HepG2 (cell line): ENCODE measurements around the gene TMBIM1. TPM values are rescaled to one million over a fixed set of nuclear protein-coding genes. Genes with fewer than 3 reads are reported as not detected.

Experiments used
- ATAC-seq: fragments of 200-7000 bp; cut with Tn5 transposase; 3 replicates; pipeline ENCODE4 v1.9.1; 2020; ENCODE audit warnings: mild to moderate bottlenecking, moderate library complexity
- BruUV-seq: library from RNA; stranded (reverse); fragments of 400-500 nt; replicated peaks from 2 replicates; lab custom pipeline; 2021; lab: Mats Ljungman, UMichigan
- CTCF ChIA-PET: fragments of 300-600 bp; formaldehyde crosslinking; extraction: SDS; loops from one replicate; lab custom pipeline; 2021; ENCODE audit warnings: low total read pairs, inconsistent platforms, low intra/inter-chr PET ratio; lab: Yijun Ruan, JAX
- POLR2A ChIA-PET: fragments of 350-600 bp; sonication (Branson Sonifier 250); formaldehyde crosslinking; loops from one replicate; lab custom pipeline; 2020; ENCODE audit warnings: antibody characterized with exemption, inconsistent platforms; lab: Yijun Ruan, JAX
- DNase-seq: peaks from one replicate; pipeline ENCODE4 v3.0.0-alpha.2; 2015; ENCODE audit warnings: low spot score
- FAIRE-seq: peaks from 3 replicates; lab custom pipeline; 2011; peaks lifted over from hg19 to GRCh38; lab: Jason Lieb, UNC
- H2AFZ ChIP-seq: one replicate; pipeline ENCODE4 v1.6.1; 2011; ENCODE audit warnings: low read length, inconsistent platforms
- H3K27ac ChIP-seq: fragments of 300-600 bp; 3 replicates; pipeline ENCODE4 v1.8.0; 2011; ENCODE audit warnings: mixed run types, mild to moderate bottlenecking, mixed read lengths, low read length, inconsistent platforms; ENCODE audit not compliant: insufficient read depth; ENCODE audit errors: extremely low read length
- H3K27me3 ChIP-seq, 2 experiments: fragments of 200-600 bp in 1 of 2; 2 replicates in 1 of 2; 3 replicates in 1 of 2; pipeline versions ENCODE4 v1.6.0 to v1.8.0; 2011; ENCODE audit warnings: low read length in 2 of 2, mild to moderate bottlenecking in 2 of 2, moderate library complexity in 2 of 2, inconsistent platforms in 1 of 2; ENCODE audit not compliant: insufficient read depth in 2 of 2, control insufficient read depth in 1 of 2
- H3K36me3 ChIP-seq, 2 experiments: fragments of 200-600 bp in 1 of 2; replicated peaks in 1 of 2; 2 replicates in 1 of 2; 3 replicates in 1 of 2; pipeline versions ENCODE4 v1.5.1 to v1.8.0; 2011; ENCODE audit warnings: low read length in 2 of 2, inconsistent platforms in 1 of 2; ENCODE audit not compliant: insufficient read depth in 2 of 2, control insufficient read depth in 1 of 2
- H3K4me1 ChIP-seq: 2 replicates; pipeline ENCODE4 v1.5.1; 2012; ENCODE audit warnings: low read length, inconsistent platforms; ENCODE audit not compliant: insufficient read depth
- H3K4me2 ChIP-seq: 2 replicates; pipeline ENCODE4 v1.6.0; 2011; ENCODE audit warnings: low read depth, low read length, inconsistent platforms
- H3K4me3 ChIP-seq, 3 experiments: fragments of 200-600 bp in 1 of 3; sonication (generic), shearing (Covaris generic) in 1 of 3; replicated peaks in 1 of 3; 2 replicates each; pipeline ENCODE4 v1.5.1; 2011 to 2016; ENCODE audit warnings: low read length in 3 of 3, inconsistent platforms in 2 of 3, low read depth in 2 of 3, mild to moderate bottlenecking in 2 of 3, control low read depth in 1 of 3, mixed read lengths in 1 of 3; ENCODE audit not compliant: insufficient read depth in 1 of 3
- H3K79me2 ChIP-seq: one replicate; pipeline ENCODE4 v1.6.1; 2011; ENCODE audit warnings: low read length, inconsistent platforms; ENCODE audit not compliant: insufficient read depth
- H3K9ac ChIP-seq: 2 replicates; pipeline ENCODE4 v1.6.0; 2011; ENCODE audit warnings: mild to moderate bottlenecking, low read depth, low read length, inconsistent platforms; ENCODE audit not compliant: insufficient read depth
- H3K9me3 ChIP-seq: 2 replicates; pipeline ENCODE4 v1.5.1; 2012; ENCODE audit warnings: mild to moderate bottlenecking, low read length
- H4K20me1 ChIP-seq: 2 replicates; pipeline ENCODE4 v1.6.0; 2011; ENCODE audit warnings: inconsistent platforms, mild to moderate bottlenecking, low read length, moderate library complexity; ENCODE audit not compliant: insufficient read depth
- ATAD3A ChIP-seq: sonication (generic); formaldehyde crosslinking; IDR thresholded peaks from 2 replicates; pipeline ENCODE4 v1.4.0; 2020; ENCODE audit warnings: missing genetic modification reagents
- FOXK2 ChIP-seq: fragments of 450-650 bp; IDR thresholded peaks from 2 replicates; pipeline ENCODE4 v1.6.1; 2016
- GZF1 ChIP-seq: sonication (generic); formaldehyde crosslinking; IDR thresholded peaks from 2 replicates; pipeline ENCODE4 v1.5.1; 2020; ENCODE audit warnings: mild to moderate bottlenecking, missing genetic modification reagents
- HNRNPUL1 ChIP-seq: fragments of 200-400 bp; formaldehyde crosslinking; IDR thresholded peaks from 2 replicates; pipeline ENCODE4 v1.6.1; 2017; ENCODE audit warnings: low read depth, mild to moderate bottlenecking, low read length, moderate library complexity
- NPAS2 ChIP-seq: sonication (generic); formaldehyde crosslinking; IDR thresholded peaks from 2 replicates; pipeline ENCODE4 v1.8.0; 2022; ENCODE audit warnings: mild to moderate bottlenecking, missing genetic modification reagents, borderline replicate concordance
- PHF20 ChIP-seq: sonication (generic); formaldehyde crosslinking; IDR thresholded peaks from 2 replicates; pipeline ENCODE4 v1.5.0; 2020; ENCODE audit warnings: mild to moderate bottlenecking, missing genetic modification reagents
- RORA ChIP-seq: sonication (generic); formaldehyde crosslinking; IDR thresholded peaks from 2 replicates; pipeline ENCODE4 v1.5.0; 2020; ENCODE audit warnings: mild to moderate bottlenecking, missing genetic modification reagents, moderate library complexity
- SNAPC5 ChIP-seq: sonication (generic); formaldehyde crosslinking; IDR thresholded peaks from 2 replicates; pipeline ENCODE4 v1.8.1; 2023; ENCODE audit warnings: mild to moderate bottlenecking, missing genetic modification reagents, borderline replicate concordance
- SNRNP70 ChIP-seq: fragments of 200-400 bp; formaldehyde crosslinking; IDR thresholded peaks from 2 replicates; pipeline ENCODE4 v1.6.1; 2017; ENCODE audit warnings: mild to moderate bottlenecking, low read depth, low read length, moderate library complexity
- SYNCRIP ChIP-seq: fragments of 200-400 bp; formaldehyde crosslinking; IDR thresholded peaks from 2 replicates; pipeline ENCODE4 v1.6.1; 2018; ENCODE audit warnings: mild to moderate bottlenecking, low read depth, low read length; ENCODE audit not compliant: insufficient read depth
- TBL1XR1 ChIP-seq: fragments of 150-350 bp; IDR thresholded peaks from 2 replicates; pipeline ENCODE4 v1.6.1; 2014; ENCODE audit warnings: borderline replicate concordance, low read length; ENCODE audit not compliant: partially characterized antibody
- ZBTB7A ChIP-seq: sonication (generic); formaldehyde crosslinking; IDR thresholded peaks from 2 replicates; pipeline ENCODE4 v1.8.0; 2022; ENCODE audit warnings: mild to moderate bottlenecking, missing genetic modification reagents
- ZNF333 ChIP-seq: sonication (generic); formaldehyde crosslinking; IDR thresholded peaks from 2 replicates; pipeline ENCODE4 v1.4.0; 2020; ENCODE audit warnings: mild to moderate bottlenecking, missing genetic modification reagents, borderline replicate concordance
- ZNF484 ChIP-seq: sonication (generic); formaldehyde crosslinking; IDR thresholded peaks from 2 replicates; pipeline ENCODE4 v1.5.1; 2020; ENCODE audit warnings: mild to moderate bottlenecking, low read depth, missing genetic modification reagents, borderline replicate concordance
- WGBS: methylation state at CpG from one replicate; pipeline ENCODE4 v1.1.6; 2017; ENCODE audit warnings: low lambda C conversion rate; 5-methylcytosine and 5-hydroxymethylcytosine counted together
- in situ Hi-C: cut with HindIII; loops from 2 replicates; pipeline ENCODE4 v1.10.0; 2017; ENCODE audit warnings: low pct_unique_long_range_greater_than_20kb; ENCODE audit not compliant: extremely low pct_ligation_motif_present
- intact Hi-C: fragments of 100-400 bp; cut with micrococcal nuclease; formaldehyde crosslinking; loops from one replicate; pipeline ENCODE4 v1.10.0; 2022; ENCODE audit not compliant: unreplicated experiment
- polyA plus RNA-seq, 8 experiments: library from polyadenylated mRNA; depleted of rRNA in 3 of 8; stranded (reverse) in 7 of 8; unstranded in 1 of 8; fragments of >200 nt; fragmentation: Illumina TruSeq in 4 of 8; extraction: Trizol in 4 of 8; gene quantifications; 2 replicates each; pipeline versions ENCODE4 v1.2.1 to v1.2.3, GENCODE V29; 2011 to 2016; ENCODE audit warnings: low read depth in 4 of 8, missing spikeins in 1 of 8, mixed read lengths in 1 of 8; ENCODE audit not compliant: insufficient read depth in 1 of 8
- total RNA-seq, 5 experiments: library from RNA; depleted of rRNA; stranded (reverse); fragments of >200 nt; fragmentation: Illumina TruSeq; extraction: Trizol; gene quantifications; 2 replicates each; pipeline ENCODE4 v1.2.3, GENCODE V29; 2016; ENCODE audit warnings: low read depth in 1 of 5
- TF ChIP-seq, protein P1 (sequence below): sonication (generic); formaldehyde crosslinking; conservative IDR thresholded peaks from 2 replicates; pipeline ENCODE4 v1.8.0; 2022; ENCODE audit warnings: low read depth, missing genetic modification reagents
- TF ChIP-seq, protein P2 (sequence below): sonication (generic); formaldehyde crosslinking; IDR thresholded peaks from 2 replicates; pipeline ENCODE4 v1.4.0; 2020; ENCODE audit warnings: mild to moderate bottlenecking, missing genetic modification reagents
- TF ChIP-seq, protein P3 (sequence below): sonication (generic); formaldehyde crosslinking; IDR thresholded peaks from 2 replicates; pipeline ENCODE4 v1.5.1; 2020; ENCODE audit warnings: missing genetic modification reagents, mild to moderate bottlenecking, borderline replicate concordance

Gene TMBIM1
- total and polyA plus RNA-seq, 2 of the 13 experiments (the other 11 are each of a cell fraction or from before 2014, with no cell fraction given), result 127 to 139 TPM

DNA sequence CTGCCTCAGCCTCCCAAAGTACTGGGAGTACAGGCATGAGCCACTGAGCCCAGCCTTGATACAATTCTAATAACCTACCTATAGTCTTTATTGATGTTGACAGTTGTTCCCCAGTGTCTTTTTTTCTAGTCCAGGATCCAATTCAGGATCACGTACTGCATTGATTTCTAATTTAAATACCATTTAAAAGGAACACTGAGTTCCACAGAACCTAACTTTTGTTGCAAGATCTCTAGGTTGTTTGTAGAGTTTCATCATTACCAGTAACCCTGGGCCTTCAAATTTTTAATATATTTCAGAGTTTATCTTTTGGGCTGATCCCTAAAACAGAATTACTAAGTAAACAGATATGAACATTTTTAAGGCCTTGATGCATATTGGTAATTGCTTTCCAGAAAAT is 21.1 kb upstream of the TMBIM1 start:
- Histone ChIP-seq H3K27ac (no peak overlapping the region), H4K20me1 (no peaks in the 10 kb centered on the region), H3K27me3 (no peaks in the 10 kb centered on the region), H3K36me3 (no peaks in the 10 kb centered on the region), H3K9me3 (no peaks in the 10 kb centered on the region), H3K4me1 (peaks cover 78% of the 10 kb centered on the region), H3K4me3 (no peak overlapping the region), H3K4me2 (peak overlapping the region; percentile 16; the same call in 1 of the 2 replicates), H2AFZ (no peak overlapping the region), H3K79me2 (no peaks in the 10 kb centered on the region), H3K9ac (no peak overlapping the region)
- TF ChIP-seq ZBTB7A (CRISPR knock-in tag) (no peak), GZF1 (CRISPR knock-in tag) (no peak), NPAS2 (CRISPR knock-in tag) (no peak), ZNF484 (CRISPR knock-in tag) (no peak), SNAPC5 (CRISPR knock-in tag) (no peak), ATAD3A (CRISPR knock-in tag) (no peak), SYNCRIP (no peak), FOXK2 (no peak), HNRNPUL1 (no peak), ZNF333 (CRISPR knock-in tag) (no peak), SNRNP70 (no peak), PHF20 (CRISPR knock-in tag) (no peak), RORA (no peak), TBL1XR1 (no peak)
- TF ChIP-seq, protein P1, sequence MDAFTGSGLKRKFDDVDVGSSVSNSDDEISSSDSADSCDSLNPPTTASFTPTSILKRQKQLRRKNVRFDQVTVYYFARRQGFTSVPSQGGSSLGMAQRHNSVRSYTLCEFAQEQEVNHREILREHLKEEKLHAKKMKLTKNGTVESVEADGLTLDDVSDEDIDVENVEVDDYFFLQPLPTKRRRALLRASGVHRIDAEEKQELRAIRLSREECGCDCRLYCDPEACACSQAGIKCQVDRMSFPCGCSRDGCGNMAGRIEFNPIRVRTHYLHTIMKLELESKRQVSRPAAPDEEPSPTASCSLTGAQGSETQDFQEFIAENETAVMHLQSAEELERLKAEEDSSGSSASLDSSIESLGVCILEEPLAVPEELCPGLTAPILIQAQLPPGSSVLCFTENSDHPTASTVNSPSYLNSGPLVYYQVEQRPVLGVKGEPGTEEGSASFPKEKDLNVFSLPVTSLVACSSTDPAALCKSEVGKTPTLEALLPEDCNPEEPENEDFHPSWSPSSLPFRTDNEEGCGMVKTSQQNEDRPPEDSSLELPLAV (CRISPR knock-in tag), result no peak
- TF ChIP-seq, protein P2, sequence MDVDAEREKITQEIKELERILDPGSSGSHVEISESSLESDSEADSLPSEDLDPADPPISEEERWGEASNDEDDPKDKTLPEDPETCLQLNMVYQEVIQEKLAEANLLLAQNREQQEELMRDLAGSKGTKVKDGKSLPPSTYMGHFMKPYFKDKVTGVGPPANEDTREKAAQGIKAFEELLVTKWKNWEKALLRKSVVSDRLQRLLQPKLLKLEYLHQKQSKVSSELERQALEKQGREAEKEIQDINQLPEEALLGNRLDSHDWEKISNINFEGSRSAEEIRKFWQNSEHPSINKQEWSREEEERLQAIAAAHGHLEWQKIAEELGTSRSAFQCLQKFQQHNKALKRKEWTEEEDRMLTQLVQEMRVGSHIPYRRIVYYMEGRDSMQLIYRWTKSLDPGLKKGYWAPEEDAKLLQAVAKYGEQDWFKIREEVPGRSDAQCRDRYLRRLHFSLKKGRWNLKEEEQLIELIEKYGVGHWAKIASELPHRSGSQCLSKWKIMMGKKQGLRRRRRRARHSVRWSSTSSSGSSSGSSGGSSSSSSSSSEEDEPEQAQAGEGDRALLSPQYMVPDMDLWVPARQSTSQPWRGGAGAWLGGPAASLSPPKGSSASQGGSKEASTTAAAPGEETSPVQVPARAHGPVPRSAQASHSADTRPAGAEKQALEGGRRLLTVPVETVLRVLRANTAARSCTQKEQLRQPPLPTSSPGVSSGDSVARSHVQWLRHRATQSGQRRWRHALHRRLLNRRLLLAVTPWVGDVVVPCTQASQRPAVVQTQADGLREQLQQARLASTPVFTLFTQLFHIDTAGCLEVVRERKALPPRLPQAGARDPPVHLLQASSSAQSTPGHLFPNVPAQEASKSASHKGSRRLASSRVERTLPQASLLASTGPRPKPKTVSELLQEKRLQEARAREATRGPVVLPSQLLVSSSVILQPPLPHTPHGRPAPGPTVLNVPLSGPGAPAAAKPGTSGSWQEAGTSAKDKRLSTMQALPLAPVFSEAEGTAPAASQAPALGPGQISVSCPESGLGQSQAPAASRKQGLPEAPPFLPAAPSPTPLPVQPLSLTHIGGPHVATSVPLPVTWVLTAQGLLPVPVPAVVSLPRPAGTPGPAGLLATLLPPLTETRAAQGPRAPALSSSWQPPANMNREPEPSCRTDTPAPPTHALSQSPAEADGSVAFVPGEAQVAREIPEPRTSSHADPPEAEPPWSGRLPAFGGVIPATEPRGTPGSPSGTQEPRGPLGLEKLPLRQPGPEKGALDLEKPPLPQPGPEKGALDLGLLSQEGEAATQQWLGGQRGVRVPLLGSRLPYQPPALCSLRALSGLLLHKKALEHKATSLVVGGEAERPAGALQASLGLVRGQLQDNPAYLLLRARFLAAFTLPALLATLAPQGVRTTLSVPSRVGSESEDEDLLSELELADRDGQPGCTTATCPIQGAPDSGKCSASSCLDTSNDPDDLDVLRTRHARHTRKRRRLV (CRISPR knock-in tag), result no peak
- TF ChIP-seq, protein P3, sequence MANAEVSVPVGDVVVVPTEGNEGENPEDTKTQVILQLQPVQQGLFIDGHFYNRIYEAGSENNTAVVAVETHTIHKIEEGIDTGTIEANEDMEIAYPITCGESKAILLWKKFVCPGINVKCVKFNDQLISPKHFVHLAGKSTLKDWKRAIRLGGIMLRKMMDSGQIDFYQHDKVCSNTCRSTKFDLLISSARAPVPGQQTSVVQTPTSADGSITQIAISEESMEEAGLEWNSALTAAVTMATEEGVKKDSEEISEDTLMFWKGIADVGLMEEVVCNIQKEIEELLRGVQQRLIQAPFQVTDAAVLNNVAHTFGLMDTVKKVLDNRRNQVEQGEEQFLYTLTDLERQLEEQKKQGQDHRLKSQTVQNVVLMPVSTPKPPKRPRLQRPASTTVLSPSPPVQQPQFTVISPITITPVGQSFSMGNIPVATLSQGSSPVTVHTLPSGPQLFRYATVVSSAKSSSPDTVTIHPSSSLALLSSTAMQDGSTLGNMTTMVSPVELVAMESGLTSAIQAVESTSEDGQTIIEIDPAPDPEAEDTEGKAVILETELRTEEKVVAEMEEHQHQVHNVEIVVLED, result no peak
- intact Hi-C loops, result loop anchor here (2.0 kb wide), 1 partner anchor 41 kb away; no protein-coding TSS in a partner anchor
- FAIRE-seq (no peak), ATAC-seq (no peak), DNase-seq (no peak)
- CTCF ChIA-PET, result no interaction called here
- in situ Hi-C loops, result no loop called here
- BruUV-seq, result no TSS peak
- POLR2A ChIA-PET, result interaction anchor here (1.7 kb wide), 1 partner anchor 87 kb away, joined by 8 read pairs; the partner anchor contains the start of gene CTDSP1
- 10% methylated on average over 1 of the region's 1 CpG for WGBS
